Kidney (tissue), 22 donors: Measurements from ENCODE around the gene MX1. TPM values are rescaled to one million over a fixed set of nuclear protein-coding genes. Genes with fewer than 3 reads are reported as not detected.

ENCODE experiments used
- DNase-seq, 5 donors: peaks; one replicate each; pipeline ENCODE4 v3.0.0-alpha.2; 2013 to 2020
- FAIRE-seq: peaks from 2 replicates; lab custom pipeline; 2012; peaks lifted over from hg19 to GRCh38; lab: Jason Lieb, UNC
- H3K27ac ChIP-seq, 2 donors: one replicate each; pipeline ENCODE4 v1.7.0; 2013; ENCODE audit warnings: low read depth in 2 of 2, low read length in 2 of 2, inconsistent platforms in 1 of 2
- H3K27me3 ChIP-seq: one replicate; pipeline ENCODE4 v1.7.1; 2013; ENCODE audit warnings: low read length, inconsistent platforms; ENCODE audit not compliant: control insufficient read depth, insufficient read depth
- H3K36me3 ChIP-seq, 3 donors: one replicate each; pipeline versions ENCODE4 v1.7.0 to v1.7.1; 2013; ENCODE audit warnings: low read length in 3 of 3, control low read depth in 1 of 3, inconsistent platforms in 1 of 3; ENCODE audit not compliant: insufficient read depth in 3 of 3, control insufficient read depth in 2 of 3
- H3K4me1 ChIP-seq, 3 donors: one replicate each; pipeline versions ENCODE4 v1.7.0 to v1.7.1; 2013; ENCODE audit warnings: low read length in 3 of 3, inconsistent platforms in 1 of 3, low read depth in 1 of 3; ENCODE audit not compliant: control insufficient read depth in 2 of 3, insufficient read depth in 2 of 3
- H3K4me3 ChIP-seq, 3 donors: one replicate each; pipeline versions ENCODE4 v1.7.0 to v1.8.1; 2013; ENCODE audit warnings: low read length in 3 of 3, control low read depth in 1 of 3, inconsistent platforms in 1 of 3
- H3K9ac ChIP-seq, 3 donors: one replicate each; pipeline versions ENCODE4 v1.7.0 to v1.7.1; 2013; ENCODE audit warnings: low read length in 3 of 3, control low read depth in 1 of 3, inconsistent platforms in 1 of 3
- H3K9me3 ChIP-seq, 3 donors: one replicate each; pipeline versions ENCODE4 v1.7.0 to v1.7.1; 2013; ENCODE audit warnings: low read length in 3 of 3, control low read depth in 1 of 3, inconsistent platforms in 1 of 3; ENCODE audit not compliant: control insufficient read depth in 2 of 3, insufficient read depth in 1 of 3
- CTCF ChIP-seq: IDR thresholded peaks from 3 replicates; pipeline ENCODE4 v1.5.1; 2012; ENCODE audit warnings: mild to moderate bottlenecking, moderate library complexity, borderline replicate concordance; ENCODE audit not compliant: insufficient read depth; ENCODE audit errors: extremely low read depth
- intact Hi-C: fragments of 100-400 bp; cut with DNase I; formaldehyde crosslinking; loops from one replicate; pipeline ENCODE4 v1.11.1; 2022
- long read RNA-seq, 10 donors: library from polyadenylated mRNA in 1 of 10; unstranded in 1 of 10; transcript quantifications; one replicate each; pipeline ENCODE4 v2.0.0 and lab custom pipeline, GENCODE V29; 2021 to 2026
- polyA plus RNA-seq: library from polyadenylated mRNA; stranded (reverse); fragments of 350-450 nt; fragmentation: Illumina TruSeq; extraction: RNeasy Lipid Tissue Mini Kit (QIAGEN cat#74804); gene quantifications from one replicate; pipeline ENCODE4 v1.2.3, GENCODE V29; 2014; ENCODE audit warnings: low read depth, low replicate concordance; ENCODE audit not compliant: insufficient read depth
- total RNA-seq: library from RNA; stranded (reverse); fragmentation: NEBNext Ultra II Directional; extraction: Animal tissue kit (Norgen Biotek cat#: 25700); gene quantifications from one replicate; pipeline ENCODE4 v1.2.1, GENCODE V29; 2021
- donor health status: control.
- donor health status: control.
- donor health status: control.
- donor health status: control.
- donor health status: control.
- donor health status: DM: yes; HTN: yes; CAD: no.
- donor health status: Normal renal cell carcinoma (clear cell type).

The MX1 gene, protein sequence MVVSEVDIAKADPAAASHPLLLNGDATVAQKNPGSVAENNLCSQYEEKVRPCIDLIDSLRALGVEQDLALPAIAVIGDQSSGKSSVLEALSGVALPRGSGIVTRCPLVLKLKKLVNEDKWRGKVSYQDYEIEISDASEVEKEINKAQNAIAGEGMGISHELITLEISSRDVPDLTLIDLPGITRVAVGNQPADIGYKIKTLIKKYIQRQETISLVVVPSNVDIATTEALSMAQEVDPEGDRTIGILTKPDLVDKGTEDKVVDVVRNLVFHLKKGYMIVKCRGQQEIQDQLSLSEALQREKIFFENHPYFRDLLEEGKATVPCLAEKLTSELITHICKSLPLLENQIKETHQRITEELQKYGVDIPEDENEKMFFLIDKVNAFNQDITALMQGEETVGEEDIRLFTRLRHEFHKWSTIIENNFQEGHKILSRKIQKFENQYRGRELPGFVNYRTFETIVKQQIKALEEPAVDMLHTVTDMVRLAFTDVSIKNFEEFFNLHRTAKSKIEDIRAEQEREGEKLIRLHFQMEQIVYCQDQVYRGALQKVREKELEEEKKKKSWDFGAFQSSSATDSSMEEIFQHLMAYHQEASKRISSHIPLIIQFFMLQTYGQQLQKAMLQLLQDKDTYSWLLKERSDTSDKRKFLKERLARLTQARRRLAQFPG
- total RNA-seq: 47.4 TPM
- polyA plus RNA-seq: 22.9 TPM
- long read RNA-seq, donor 1: 0 reads
- long read RNA-seq, donor 2: 0 reads
- long read RNA-seq, donor 3, partial matches to known transcripts: 0 of 1 reads
- long read RNA-seq, donor 3, other reads (novel, unspliced or antisense): 0 of 1 reads
- long read RNA-seq, donor 4, partial matches to known transcripts: 0 of 1 reads
- long read RNA-seq, donor 4, other reads (novel, unspliced or antisense): 0 of 1 reads
- long read RNA-seq, donor 5: 0 reads
- long read RNA-seq, donor 6: 0 reads
- long read RNA-seq, donor 7, transcript MX1-202 (17 exons, 2,850 nt): major isoform, 16 of 36 reads
- long read RNA-seq, donor 7, partial matches to known transcripts: 9 of 36 reads
- long read RNA-seq, donor 7, other reads (novel, unspliced or antisense): 10 of 36 reads
- long read RNA-seq, donor 8, partial matches to known transcripts: 0 of 1 reads
- long read RNA-seq, donor 8, other reads (novel, unspliced or antisense): 0 of 1 reads
- long read RNA-seq, donor 9: 0 reads
- long read RNA-seq, donor 10, partial matches to known transcripts: 0 of 1 reads
- long read RNA-seq, donor 10, other reads (novel, unspliced or antisense): 0 of 1 reads

- intact Hi-C loops: no loop called here
- Histone ChIP-seq H3K9me3 (no peaks in the 10 kb centered on the region), H3K4me1 (peaks cover 0 to 12% (median 4%) of the 10 kb centered on the region in 3 donors), H3K9ac (peak within 1 kb of the TSS in 2 of 3 donors; percentile 90 to 94), H3K4me3 (peak within 1 kb of the TSS; percentile 48 to 84 (median 81)), H3K27me3 (no peaks in the 10 kb centered on the region), H3K36me3 (no peaks in the 10 kb centered on the region), H3K27ac (peak within 1 kb of the TSS; percentile 43 to 77)
- FAIRE-seq: no peak
- DNase-seq: peak; percentile 51 to 90 (median 65)
- no peak for TF ChIP-seq CTCF
Measured at GRCh38 chr21:41425954-41426675, at the start of gene MX1. Gene MX1 (plus strand): TSS chr21:41426239. CDS start chr21:41432071, 5,832 bp downstream.

DNA sequence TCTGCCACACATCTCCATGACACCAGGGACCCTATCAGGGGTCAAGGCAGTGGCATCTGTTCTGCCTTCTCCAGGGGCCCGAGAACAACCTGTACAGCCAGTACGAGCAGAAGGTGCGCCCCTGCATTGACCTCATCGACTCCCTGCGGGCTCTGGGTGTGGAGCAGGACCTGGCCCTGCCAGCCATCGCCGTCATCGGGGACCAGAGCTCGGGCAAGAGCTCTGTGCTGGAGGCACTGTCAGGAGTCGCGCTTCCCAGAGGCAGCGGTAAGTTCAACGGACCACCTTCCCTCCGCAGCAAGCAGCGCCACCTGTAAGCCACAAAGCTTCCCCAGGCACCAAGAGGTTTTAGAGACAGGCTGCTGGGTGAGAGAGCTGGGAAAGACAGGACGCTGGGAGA is 48.3 kb upstream of the MX1 start:
- intact Hi-C loops: no loop called here
- no peak overlapping the region for H3K4me3 ChIP-seq
- no peaks in the 10 kb centered on the region for H3K27me3 ChIP-seq
- H3K36me3 ChIP-seq: no peaks in the 10 kb centered on the region
- FAIRE-seq (no peak), DNase-seq (peak in 1 of 5 donors; percentile 24)
- H3K4me1 ChIP-seq: no peaks in the 10 kb centered on the region
- H3K27ac ChIP-seq: no peak overlapping the region
- no peak for TF ChIP-seq CTCF
- no peaks in the 10 kb centered on the region for H3K9me3 ChIP-seq
- H3K9ac ChIP-seq: no peak overlapping the region

- TF ChIP-seq CTCF: no peak
Measured at GRCh38 chr21:41378849-41379248, 47.2 kb upstream of the MX1 start.

More at GRCh38 chr21:41378849-41379248, 47.2 kb upstream of the MX1 start:
- DNase-seq (peak in 1 of 5 donors; percentile 13), FAIRE-seq (no peak)
- Histone ChIP-seq H3K9ac (no peak overlapping the region), H3K27me3 (no peaks in the 10 kb centered on the region), H3K27ac (no peak overlapping the region), H3K4me3 (no peak overlapping the region), H3K4me1 (no peaks in the 10 kb centered on the region), H3K36me3 (no peaks in the 10 kb centered on the region), H3K9me3 (no peaks in the 10 kb centered on the region)
- intact Hi-C loops: no loop called here
